ENCODE measurements around the gene ZMIZ2. TPM values are rescaled to one million over a fixed set of nuclear protein-coding genes. Genes with fewer than 3 reads are reported as not detected.
A peak's percentile ranks its signal among the peaks of the same experiment; 100 is the strongest.

ZMIZ2 gene
- total RNA-seq, 1 experiment from 2014 or later: 91.3 TPM

DNA sequence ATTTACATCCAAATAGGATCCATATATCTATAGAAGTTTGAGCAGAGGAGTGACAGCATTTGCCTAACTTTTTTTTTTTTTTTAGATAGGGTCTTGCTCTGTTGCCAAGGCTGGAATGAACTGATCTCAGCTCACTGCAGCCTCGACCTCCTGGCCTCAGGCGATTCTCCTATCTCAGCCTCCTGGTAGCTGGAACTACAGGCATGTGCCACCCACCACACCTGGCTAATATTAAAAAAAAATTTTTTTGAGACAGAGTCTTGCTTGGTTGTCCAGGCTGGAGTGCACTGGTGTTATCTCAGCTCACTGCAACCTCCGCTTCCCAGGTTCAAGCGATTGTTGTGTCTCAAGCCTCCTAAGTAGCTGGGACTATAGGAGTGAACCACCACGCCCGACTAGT is 62.9 kb downstream of the ZMIZ2 start:
- H2AFZ ChIP-seq (ENCODE audit: low read depth, low read length, poor library complexity, severe bottlenecking): no peak overlapping the region
- no peak overlapping the region for H3K4me3 ChIP-seq (replicated peaks in 1 of 2; ENCODE audit: low read depth in 1 of 2, low read length in 2 of 2)
- no peak overlapping the region for H3K4me2 ChIP-seq (ENCODE audit: low read length)
- DNase-seq (ENCODE audit: low read depth, low spot score) (no peak), ATAC-seq (no peak)
- ChIA-PET RAD21 (ENCODE audit: low non-redundant PET in 1 of 2, low total read pairs in 2 of 2, uncharacterized antibody in 2 of 2, unreplicated experiment in 2 of 2) (interaction anchor here in 1 of 2 experiments (0.6 kb wide), 1 partner anchor 74 kb away, joined by 3 read pairs; no protein-coding TSS in a partner anchor), POLR2A (no interaction called here), CTCF (interaction anchor here (1.4 kb wide), 1 partner anchor 324 kb away, joined by 3 read pairs; no protein-coding TSS in a partner anchor)
- no TSS peak for BruUV-seq (replicated peaks)
- no peaks in the 10 kb centered on the region for H3K9me3 ChIP-seq (ENCODE audit: control insufficient read depth in 1 of 2, insufficient read depth in 1 of 2, low read depth in 1 of 2, low read length in 2 of 2)
- no peaks in the 10 kb centered on the region for H3K9me2 ChIP-seq (ENCODE audit: insufficient read depth)
- H3K79me2 ChIP-seq (ENCODE audit: insufficient read depth, low read length): no peaks in the 10 kb centered on the region
- H3K4me1 ChIP-seq (ENCODE audit: control insufficient read depth in 1 of 2, insufficient read depth in 2 of 2, low read length in 2 of 2): peaks cover 12 to 15% of the 10 kb centered on the region in 2 experiments
- no peaks in the 10 kb centered on the region for H4K20me1 ChIP-seq (ENCODE audit: insufficient read depth)
- no peak for TF ChIP-seq FOSL1 (IDR thresholded peaks at IDR 0.05; ENCODE audit: low read depth)
- no peak for TF ChIP-seq SIN3A (IDR thresholded peaks at IDR 0.05; ENCODE audit: low read depth)
- no peak for TF ChIP-seq SP1 (IDR thresholded peaks at IDR 0.05; ENCODE audit: low read depth)
- TF ChIP-seq ATF3 (IDR thresholded peaks at IDR 0.05): no peak
- TF ChIP-seq CBX3 (IDR thresholded peaks at IDR 0.05; ENCODE audit: low read depth): no peak
- no peak for TF ChIP-seq ZNF274 (IDR thresholded peaks at IDR 0.05; ENCODE audit: low read depth, low read length)
- no peak for TF ChIP-seq EZH2phosphoT487 (IDR thresholded peaks at IDR 0.05; ENCODE audit: borderline replicate concordance)
- no peak for TF ChIP-seq ELF1 (IDR thresholded peaks at IDR 0.05; ENCODE audit: borderline replicate concordance, low read depth)
- TF ChIP-seq CTCF (IDR thresholded peaks at IDR 0.05 in 2 of 3, conservative IDR thresholded peaks at IDR 0.05 in 1 of 3; ENCODE audit: borderline replicate concordance in 1 of 3, insufficient read depth in 1 of 3, low read depth in 2 of 3, low read length in 2 of 3): no peak
- TF ChIP-seq, protein P1, sequence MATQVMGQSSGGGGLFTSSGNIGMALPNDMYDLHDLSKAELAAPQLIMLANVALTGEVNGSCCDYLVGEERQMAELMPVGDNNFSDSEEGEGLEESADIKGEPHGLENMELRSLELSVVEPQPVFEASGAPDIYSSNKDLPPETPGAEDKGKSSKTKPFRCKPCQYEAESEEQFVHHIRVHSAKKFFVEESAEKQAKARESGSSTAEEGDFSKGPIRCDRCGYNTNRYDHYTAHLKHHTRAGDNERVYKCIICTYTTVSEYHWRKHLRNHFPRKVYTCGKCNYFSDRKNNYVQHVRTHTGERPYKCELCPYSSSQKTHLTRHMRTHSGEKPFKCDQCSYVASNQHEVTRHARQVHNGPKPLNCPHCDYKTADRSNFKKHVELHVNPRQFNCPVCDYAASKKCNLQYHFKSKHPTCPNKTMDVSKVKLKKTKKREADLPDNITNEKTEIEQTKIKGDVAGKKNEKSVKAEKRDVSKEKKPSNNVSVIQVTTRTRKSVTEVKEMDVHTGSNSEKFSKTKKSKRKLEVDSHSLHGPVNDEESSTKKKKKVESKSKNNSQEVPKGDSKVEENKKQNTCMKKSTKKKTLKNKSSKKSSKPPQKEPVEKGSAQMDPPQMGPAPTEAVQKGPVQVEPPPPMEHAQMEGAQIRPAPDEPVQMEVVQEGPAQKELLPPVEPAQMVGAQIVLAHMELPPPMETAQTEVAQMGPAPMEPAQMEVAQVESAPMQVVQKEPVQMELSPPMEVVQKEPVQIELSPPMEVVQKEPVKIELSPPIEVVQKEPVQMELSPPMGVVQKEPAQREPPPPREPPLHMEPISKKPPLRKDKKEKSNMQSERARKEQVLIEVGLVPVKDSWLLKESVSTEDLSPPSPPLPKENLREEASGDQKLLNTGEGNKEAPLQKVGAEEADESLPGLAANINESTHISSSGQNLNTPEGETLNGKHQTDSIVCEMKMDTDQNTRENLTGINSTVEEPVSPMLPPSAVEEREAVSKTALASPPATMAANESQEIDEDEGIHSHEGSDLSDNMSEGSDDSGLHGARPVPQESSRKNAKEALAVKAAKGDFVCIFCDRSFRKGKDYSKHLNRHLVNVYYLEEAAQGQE (IDR thresholded peaks at IDR 0.05; ENCODE audit: low read depth): no peak
- TF ChIP-seq TCF7L2 (IDR thresholded peaks at IDR 0.05; ENCODE audit: borderline replicate concordance, extremely low read depth, insufficient read depth, insufficient read length): no peak
- no peak for TF ChIP-seq CEBPB (IDR thresholded peaks at IDR 0.05; ENCODE audit: low read depth)
- no peak for TF ChIP-seq ZBTB33 (IDR thresholded peaks at IDR 0.05; ENCODE audit: extremely low read depth, insufficient replicate concordance, low read length)
- no peak for TF ChIP-seq JUND (IDR thresholded peaks at IDR 0.05)
- TF ChIP-seq EZH2 (IDR thresholded peaks at IDR 0.05): no peak
- TF ChIP-seq MAX (IDR thresholded peaks at IDR 0.05): no peak
- no peak for TF ChIP-seq ZFX (IDR thresholded peaks at IDR 0.05)
- TF ChIP-seq POLR2A (IDR thresholded peaks at IDR 0.05; ENCODE audit: borderline replicate concordance, extremely low read depth, insufficient read depth, insufficient read length): no peak
- TF ChIP-seq EGR1 (IDR thresholded peaks at IDR 0.05; ENCODE audit: low read depth): no peak
- H3K27ac ChIP-seq (ENCODE audit: low read depth, low read length): peak overlapping the region; percentile 41; the same call in 1 of the 2 replicates
- intact Hi-C loops (cut with micrococcal nuclease): no loop called here
- no peak overlapping the region for H3K9ac ChIP-seq (ENCODE audit: low read length)
- H3K36me3 ChIP-seq (ENCODE audit: control insufficient read depth in 1 of 2, insufficient read depth in 2 of 2, low read length in 2 of 2): no peaks in the 10 kb centered on the region
- H3K27me3 ChIP-seq (ENCODE audit: insufficient read depth, low read length): no peaks in the 10 kb centered on the region

Measured in HCT116 (cell line).